HUES48 (cell line): ENCODE measurements around the gene NAA40.

Experiments used
- H3K27ac ChIP-seq: one replicate; pipeline ENCODE4 v1.7.0; 2013; ENCODE audit warnings: low read depth, low read length, inconsistent platforms
- H3K27me3 ChIP-seq: 2 replicates; pipeline ENCODE4 v1.6.1; 2013; ENCODE audit warnings: mild to moderate bottlenecking, low read length; ENCODE audit not compliant: control insufficient read depth, insufficient read depth
- H3K36me3 ChIP-seq: 2 replicates; pipeline ENCODE4 v1.6.1; 2013; ENCODE audit warnings: low read length; ENCODE audit not compliant: control insufficient read depth, insufficient read depth
- H3K4me1 ChIP-seq: 2 replicates; pipeline ENCODE4 v1.6.1; 2013; ENCODE audit warnings: mild to moderate bottlenecking, low read length; ENCODE audit not compliant: control insufficient read depth, insufficient read depth
- H3K4me3 ChIP-seq: 2 replicates; pipeline ENCODE4 v1.5.1; 2013; ENCODE audit warnings: mild to moderate bottlenecking, low read depth, low read length
- H3K9ac ChIP-seq: 2 replicates; pipeline ENCODE4 v1.6.1; 2013; ENCODE audit warnings: mild to moderate bottlenecking, low read depth, low read length, moderate library complexity
- H3K9me3 ChIP-seq: 2 replicates; pipeline ENCODE4 v1.6.1; 2013; ENCODE audit warnings: low read length; ENCODE audit not compliant: control insufficient read depth, insufficient read depth

The NAA40 gene

GRCh38 chr11:64004590-64004984 is 65.8 kb downstream of the NAA40 start:
- Histone ChIP-seq H3K27me3 (peaks cover 72% of the 10 kb centered on the region), H3K4me3 (no peak overlapping the region), H3K9ac (no peak overlapping the region), H3K4me1 (peaks cover 9% of the 10 kb centered on the region; the same call in 1 of the 2 replicates), H3K36me3 (no peaks in the 10 kb centered on the region), H3K9me3 (no peaks in the 10 kb centered on the region), H3K27ac (no peak overlapping the region)

GRCh38 chr11:64005691-64006090 is 66.9 kb downstream of the NAA40 start:
- H3K27ac ChIP-seq: no peak overlapping the region
- H3K9ac ChIP-seq: no peak overlapping the region
- no peak overlapping the region for H3K4me3 ChIP-seq
- no peaks in the 10 kb centered on the region for H3K9me3 ChIP-seq
- H3K36me3 ChIP-seq: no peaks in the 10 kb centered on the region
- H3K4me1 ChIP-seq: peaks cover 9% of the 10 kb centered on the region; the same call in 1 of the 2 replicates
- peaks cover 81% of the 10 kb centered on the region for H3K27me3 ChIP-seq

GRCh38 chr11:64006398-64006797 is 67.6 kb downstream of the NAA40 start:
- Histone ChIP-seq H3K9ac (no peak overlapping the region), H3K9me3 (no peaks in the 10 kb centered on the region), H3K27me3 (peaks cover 79% of the 10 kb centered on the region), H3K27ac (no peak overlapping the region), H3K36me3 (no peaks in the 10 kb centered on the region), H3K4me1 (peaks cover 9% of the 10 kb centered on the region; the same call in 1 of the 2 replicates), H3K4me3 (no peak overlapping the region)
